Measurements from ENCODE around the gene WDFY1.

The WDFY1 gene

GRCh38 chr2:223856584-223856983 is 88.6 kb downstream of the WDFY1 start:
- TF ChIP-seq POLR2A (IDR thresholded peaks at IDR 0.05; ENCODE audit: low read depth, low read length): no peak
- FAIRE-seq (no peak), DNase-seq (ENCODE audit: insufficient read length, low spot score) (no peak)

GRCh38 chr2:223856021-223856420 is 89.1 kb downstream of the WDFY1 start:
- DNase-seq (ENCODE audit: insufficient read length, low spot score) (no peak), FAIRE-seq (no peak)
- no peak for TF ChIP-seq POLR2A (IDR thresholded peaks at IDR 0.05; ENCODE audit: low read depth, low read length)

- no peak for TF ChIP-seq POLR2A (IDR thresholded peaks at IDR 0.05; ENCODE audit: low read depth, low read length)
- FAIRE-seq (no peak), DNase-seq (ENCODE audit: insufficient read length, low spot score) (no peak)
Observed at GRCh38 chr2:223855426-223855825, 89.7 kb downstream of the WDFY1 start.

- FAIRE-seq (no peak), DNase-seq (ENCODE audit: insufficient read length, low spot score) (no peak)
- no peak for TF ChIP-seq POLR2A (IDR thresholded peaks at IDR 0.05; ENCODE audit: low read depth, low read length)
Observed at GRCh38 chr2:223854741-223855140, 90.4 kb downstream of the WDFY1 start.

DNA sequence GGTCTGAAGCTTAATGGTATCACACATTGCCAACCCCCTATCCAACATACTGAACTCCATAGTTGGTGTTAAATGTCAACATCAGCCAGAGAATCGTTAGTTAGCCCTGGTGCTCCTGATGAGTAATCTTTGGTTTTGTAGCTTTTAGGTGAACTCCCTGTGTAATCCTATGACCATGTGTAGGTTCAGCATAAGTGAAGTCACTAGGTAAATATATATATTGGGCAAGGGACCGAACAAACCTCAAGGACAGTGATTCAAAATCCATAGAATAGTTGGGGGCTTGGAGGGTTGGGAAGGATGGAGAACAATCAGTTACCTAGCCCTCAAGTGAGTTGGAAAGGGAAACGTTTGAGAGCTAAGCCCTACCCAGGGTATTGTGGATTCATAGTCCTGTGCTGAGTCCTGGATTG is 91.7 kb downstream of the WDFY1 start:
- no peak for DNase-seq (ENCODE audit: insufficient read length, low spot score)

GRCh38 chr2:223852281-223852795 is 92.8 kb downstream of the WDFY1 start:
- TF ChIP-seq POLR2A (IDR thresholded peaks at IDR 0.05; ENCODE audit: low read depth, low read length): no peak
- FAIRE-seq (no peak), DNase-seq (ENCODE audit: insufficient read length, low spot score) (no peak)

More for the DNA sequence above, 91.7 kb downstream of the WDFY1 start:
- no peak for FAIRE-seq
- TF ChIP-seq POLR2A (IDR thresholded peaks at IDR 0.05; ENCODE audit: low read depth, low read length): no peak

- TF ChIP-seq POLR2A (IDR thresholded peaks at IDR 0.05; ENCODE audit: low read depth, low read length): no peak
- no peak for FAIRE-seq
- DNase-seq (ENCODE audit: insufficient read length, low spot score): no peak
Observed at GRCh38 chr2:223847410-223847809, 97.7 kb downstream of the WDFY1 start.

DNA sequence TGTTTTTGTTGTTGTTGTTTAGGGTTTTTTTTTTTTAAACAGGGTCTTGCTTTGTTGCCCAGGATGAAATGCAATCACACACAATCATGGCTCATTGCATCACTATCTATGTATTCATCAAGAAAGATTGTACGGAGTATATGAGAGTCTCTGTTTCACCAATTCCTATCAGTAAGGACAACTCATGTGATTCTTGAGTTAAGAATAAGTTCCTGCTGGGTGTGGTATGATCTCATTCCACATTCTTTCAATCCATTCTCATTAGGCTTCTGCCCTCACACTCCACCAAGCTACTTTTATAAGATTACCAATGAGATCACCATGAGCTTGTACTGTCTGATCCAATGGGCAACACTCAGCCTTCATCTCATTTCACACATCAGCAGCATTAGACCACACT is 98.6 kb downstream of the WDFY1 start:
- no peak for TF ChIP-seq POLR2A (IDR thresholded peaks at IDR 0.05; ENCODE audit: low read depth, low read length)
- FAIRE-seq (peak; percentile 94), DNase-seq (ENCODE audit: insufficient read length, low spot score) (peak; percentile 66)

GRCh38 chr2:223841436-223842190 is 103.5 kb downstream of the WDFY1 start:
- no peak for TF ChIP-seq POLR2A (IDR thresholded peaks at IDR 0.05; ENCODE audit: low read depth, low read length)
- DNase-seq (ENCODE audit: insufficient read length, low spot score) (no peak), FAIRE-seq (no peak)

DNA sequence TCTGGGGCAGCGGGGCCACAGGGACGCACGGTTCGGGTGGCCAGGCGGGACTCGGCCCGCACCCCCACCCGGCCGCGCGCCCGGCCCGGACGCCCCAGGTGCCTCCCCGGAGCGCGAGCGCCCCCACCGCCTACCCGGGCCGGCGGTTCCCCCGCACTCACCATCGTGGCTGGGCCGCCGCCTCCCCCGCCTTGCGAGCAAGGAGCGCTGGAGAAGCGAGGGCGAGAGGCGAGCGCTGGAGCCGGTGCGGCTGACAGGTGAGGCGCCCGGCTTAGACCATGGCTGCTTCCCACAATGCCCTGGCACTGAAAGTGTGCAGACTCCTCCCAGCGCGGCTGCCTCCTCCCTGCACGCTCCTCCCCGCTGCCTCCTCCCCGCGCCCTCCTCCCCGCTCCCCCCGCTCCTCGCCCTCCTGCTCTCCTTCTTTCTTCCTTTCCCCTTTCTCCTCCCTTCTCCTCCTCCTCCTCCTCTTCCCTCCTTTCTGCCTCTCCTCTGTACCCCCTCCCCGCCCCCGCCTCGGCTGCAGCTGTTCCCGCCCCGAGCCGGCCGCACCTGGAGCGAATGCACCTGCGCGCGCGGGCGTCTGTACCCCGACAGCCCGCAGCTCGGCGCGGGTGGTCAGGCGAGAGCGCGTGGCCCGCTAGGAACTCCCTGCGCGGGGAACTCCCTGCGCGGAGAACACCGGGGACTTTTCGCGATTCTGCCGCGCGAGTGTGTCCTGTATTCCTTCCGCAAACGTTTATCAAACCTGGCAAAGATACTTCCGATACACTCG is 107.7 kb downstream of the WDFY1 start, which contains the start of gene AP1S3:
Gene AP1S3, minus strand, starts transcription at position 296 of the 775 bp plus-strand sequence. Its CDS starts 132 bp downstream, at position 164.
- peak; percentile 50; the same call in 1 of the 2 replicates for TF ChIP-seq POLR2A (IDR thresholded peaks at IDR 0.05; ENCODE audit: low read depth, low read length)
- DNase-seq (ENCODE audit: insufficient read length, low spot score): peak; percentile 74
- no peak for FAIRE-seq

DNA sequence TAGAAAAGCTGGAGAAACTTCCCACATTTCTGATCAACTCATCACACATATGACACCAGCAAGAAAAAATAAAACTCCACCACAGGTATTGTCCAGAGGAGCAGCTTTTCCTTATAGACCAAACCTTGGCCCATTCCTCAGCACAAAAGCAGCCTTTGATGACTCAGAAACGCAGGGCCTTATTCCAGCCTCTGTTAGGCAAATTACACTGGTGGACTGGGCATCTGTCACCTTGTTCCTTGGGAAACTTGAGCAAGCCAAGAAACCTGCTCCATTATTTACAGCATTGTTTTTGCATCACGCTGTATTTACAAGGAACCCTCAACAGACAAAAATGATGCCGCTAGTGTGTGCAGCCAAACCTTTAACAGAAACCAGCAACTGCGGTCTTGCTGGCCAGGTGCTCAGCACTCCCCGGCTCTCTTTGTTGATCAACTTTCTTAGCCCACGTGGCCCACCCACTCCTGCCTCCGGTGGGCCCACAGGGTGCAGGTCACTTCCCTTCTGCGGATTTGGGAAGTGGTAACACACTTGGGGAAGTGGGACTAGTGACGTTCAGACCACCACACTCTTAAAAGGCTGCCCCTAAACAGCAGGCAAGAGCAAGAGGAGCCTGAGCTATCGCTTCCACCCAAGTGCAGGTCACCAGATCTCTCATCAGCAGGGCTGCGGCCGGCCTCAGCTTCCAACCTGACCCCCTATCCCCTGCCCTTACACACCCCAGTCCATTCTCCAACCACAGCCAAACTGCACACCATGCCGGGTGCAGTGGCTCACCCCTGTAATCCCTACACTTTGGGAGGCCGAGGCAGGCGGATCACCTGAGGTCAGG is 109.2 kb downstream of the WDFY1 start:
- TF ChIP-seq POLR2A (IDR thresholded peaks at IDR 0.05; ENCODE audit: low read depth, low read length): no peak
- DNase-seq (ENCODE audit: insufficient read length, low spot score): peak; percentile 39
- no peak for FAIRE-seq

- no peak for FAIRE-seq
- no peak for DNase-seq (ENCODE audit: insufficient read length, low spot score)
- TF ChIP-seq POLR2A (IDR thresholded peaks at IDR 0.05; ENCODE audit: low read depth, low read length): no peak
Observed at GRCh38 chr2:223834431-223834830, 110.7 kb downstream of the WDFY1 start.

DNA sequence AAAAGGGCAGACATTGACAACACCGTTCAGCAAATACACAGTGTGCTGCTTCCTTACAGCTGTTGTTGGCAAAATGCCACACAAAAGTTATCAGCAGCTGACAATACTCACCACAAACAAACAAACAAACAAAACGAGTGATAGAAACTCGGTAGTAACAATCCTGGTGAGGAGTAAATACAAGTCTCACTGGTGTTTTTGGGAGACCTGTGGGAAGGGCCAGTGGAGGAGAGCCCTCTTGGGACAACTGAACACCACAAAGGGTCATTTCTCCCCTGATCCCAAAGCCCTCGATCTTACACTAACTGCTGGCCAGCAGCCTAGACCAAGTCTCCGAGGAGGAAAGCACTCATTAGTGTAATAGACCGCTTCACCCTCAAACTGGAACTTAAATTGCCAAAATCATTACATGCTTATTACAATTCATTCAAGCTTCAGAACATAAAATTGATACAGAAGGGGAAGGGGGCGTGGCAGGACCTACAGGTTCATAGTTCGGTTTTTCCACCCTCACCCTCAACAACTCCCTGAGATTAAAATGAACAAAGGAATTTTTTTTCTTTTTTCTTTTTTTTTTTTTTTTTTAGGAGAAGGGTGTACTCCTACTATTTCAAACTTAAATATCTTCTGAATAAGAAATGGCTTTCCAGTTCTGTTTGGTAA is 112.8 kb downstream of the WDFY1 start:
- FAIRE-seq: no peak
- DNase-seq (ENCODE audit: insufficient read length, low spot score): no peak

More for the DNA sequence above, 112.8 kb downstream of the WDFY1 start:
- TF ChIP-seq POLR2A (IDR thresholded peaks at IDR 0.05; ENCODE audit: low read depth, low read length): no peak
